PFSK-1 (cell line): ENCODE results near the gene FYB1.

ENCODE experiments used
- FOXP2 ChIP-seq: optimal IDR thresholded peaks from 2 replicates; pipeline ENCODE3; 2011; ENCODE audit warnings: borderline replicate concordance, control low read depth, inconsistent platforms; ENCODE audit not compliant: insufficient read depth; ENCODE audit errors: extremely low read length, extremely low read depth
- POLR2AphosphoS5 ChIP-seq: IDR thresholded peaks from 2 replicates; pipeline ENCODE4 v1.6.1; 2012; ENCODE audit warnings: low read depth, mild to moderate bottlenecking, control low read depth, low read length, moderate library complexity
- REST ChIP-seq, 2 experiments: IDR thresholded peaks; 2 replicates each; pipeline versions ENCODE4 v1.6.1 to v1.8.0; 2011 to 2012; ENCODE audit warnings: low read depth in 2 of 2, low read length in 2 of 2, control low read depth in 1 of 2, inconsistent platforms in 1 of 2, mild to moderate bottlenecking in 1 of 2, moderate library complexity in 1 of 2; ENCODE audit not compliant: insufficient read depth in 1 of 2
- SIN3A ChIP-seq: IDR thresholded peaks from 2 replicates; pipeline ENCODE4 v1.6.1; 2012; ENCODE audit warnings: mild to moderate bottlenecking, low read length, moderate library complexity, borderline replicate concordance; ENCODE audit not compliant: insufficient read depth
- TAF1 ChIP-seq: IDR thresholded peaks from 2 replicates; pipeline ENCODE4 v1.6.1; 2012; ENCODE audit warnings: low read length, control low read depth, borderline replicate concordance; ENCODE audit not compliant: insufficient read depth

The FYB1 gene

GRCh38 chr5:39218482-39219402 lies 621 bp downstream of the FYB1 start:
- TF ChIP-seq FOXP2: no peak
- no peak for TF ChIP-seq TAF1
- TF ChIP-seq REST (IDR thresholded peaks at IDR 0.05; ENCODE audit: insufficient read depth in 1 of 2, low read depth in 2 of 2, low read length in 2 of 2): no peak
- TF ChIP-seq POLR2AphosphoS5: no peak
- TF ChIP-seq SIN3A: no peak

GRCh38 chr5:39217365-39218281 lies 1.7 kb downstream of the FYB1 start:
- TF ChIP-seq SIN3A (no peak), POLR2AphosphoS5 (no peak)

GRCh38 chr5:39216631-39217030 lies 2.7 kb downstream of the FYB1 start:
- TF ChIP-seq POLR2AphosphoS5 (no peak), FOXP2 (no peak), SIN3A (no peak), TAF1 (no peak), REST (IDR thresholded peaks at IDR 0.05; ENCODE audit: insufficient read depth in 1 of 2, low read depth in 2 of 2, low read length in 2 of 2) (no peak)

GRCh38 chr5:39215857-39216256 lies 3.5 kb downstream of the FYB1 start:
- TF ChIP-seq FOXP2 (no peak), REST (IDR thresholded peaks at IDR 0.05; ENCODE audit: insufficient read depth in 1 of 2, low read depth in 2 of 2, low read length in 2 of 2) (no peak), SIN3A (no peak), TAF1 (no peak), POLR2AphosphoS5 (no peak)

- TF ChIP-seq FOXP2: no peak
- no peak for TF ChIP-seq POLR2AphosphoS5
- TF ChIP-seq SIN3A: no peak
- no peak for TF ChIP-seq TAF1
- TF ChIP-seq REST (IDR thresholded peaks at IDR 0.05; ENCODE audit: insufficient read depth in 1 of 2, low read depth in 2 of 2, low read length in 2 of 2): no peak
Measured at GRCh38 chr5:39214912-39215709, 4.3 kb downstream of the FYB1 start.
